Measurements from ENCODE around the gene PIP5K1B.

DNA sequence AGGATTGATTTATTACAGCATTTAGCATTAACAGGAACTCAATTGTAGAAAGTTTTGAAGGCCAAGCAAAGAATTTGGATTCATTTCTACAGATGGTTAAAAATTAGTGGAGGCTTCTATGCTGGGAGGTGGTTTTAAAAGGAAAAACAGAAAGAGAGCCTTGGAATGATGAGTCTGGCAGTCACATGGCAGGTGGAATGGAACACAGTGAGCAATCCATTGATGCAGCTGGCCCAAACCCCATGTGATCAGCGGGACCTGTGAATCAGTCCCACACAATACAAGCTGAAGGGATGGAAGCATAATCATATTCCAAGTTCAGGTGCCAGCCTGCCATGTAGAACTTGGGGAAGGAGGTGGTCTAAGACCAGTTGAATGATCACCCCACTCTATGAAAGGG is 147.9 kb downstream of the PIP5K1B start:
- TF ChIP-seq POLR2AphosphoS2 (IDR thresholded peaks at IDR 0.05; ENCODE audit: low read depth, low read length) (no peak), CEBPB (IDR thresholded peaks at IDR 0.05; ENCODE audit: borderline replicate concordance in 1 of 2, low read depth in 2 of 2, low read length in 2 of 2) (no peak), FOXM1 (IDR thresholded peaks at IDR 0.05; ENCODE audit: low read depth, low read length) (no peak)
- TF ChIP-seq, protein P1, sequence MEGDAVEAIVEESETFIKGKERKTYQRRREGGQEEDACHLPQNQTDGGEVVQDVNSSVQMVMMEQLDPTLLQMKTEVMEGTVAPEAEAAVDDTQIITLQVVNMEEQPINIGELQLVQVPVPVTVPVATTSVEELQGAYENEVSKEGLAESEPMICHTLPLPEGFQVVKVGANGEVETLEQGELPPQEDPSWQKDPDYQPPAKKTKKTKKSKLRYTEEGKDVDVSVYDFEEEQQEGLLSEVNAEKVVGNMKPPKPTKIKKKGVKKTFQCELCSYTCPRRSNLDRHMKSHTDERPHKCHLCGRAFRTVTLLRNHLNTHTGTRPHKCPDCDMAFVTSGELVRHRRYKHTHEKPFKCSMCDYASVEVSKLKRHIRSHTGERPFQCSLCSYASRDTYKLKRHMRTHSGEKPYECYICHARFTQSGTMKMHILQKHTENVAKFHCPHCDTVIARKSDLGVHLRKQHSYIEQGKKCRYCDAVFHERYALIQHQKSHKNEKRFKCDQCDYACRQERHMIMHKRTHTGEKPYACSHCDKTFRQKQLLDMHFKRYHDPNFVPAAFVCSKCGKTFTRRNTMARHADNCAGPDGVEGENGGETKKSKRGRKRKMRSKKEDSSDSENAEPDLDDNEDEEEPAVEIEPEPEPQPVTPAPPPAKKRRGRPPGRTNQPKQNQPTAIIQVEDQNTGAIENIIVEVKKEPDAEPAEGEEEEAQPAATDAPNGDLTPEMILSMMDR (IDR thresholded peaks at IDR 0.05 in 2 of 3, conservative IDR thresholded peaks at IDR 0.05 in 1 of 3; ENCODE audit: control insufficient read depth in 2 of 3, extremely low read depth in 1 of 3, insufficient read depth in 1 of 3, low read depth in 3 of 3, low read length in 3 of 3): no peak
